DMS53 treated with DMSO at 0.1 percent for 48 hours (cell line): Measurements from ENCODE around the gene SAMD8.

ENCODE experiments used
- DNase-seq: peaks from one replicate; lab custom pipeline; 2025; ENCODE audit not compliant: unreplicated experiment; lab: John Stamatoyannopoulos, UW

SAMD8 gene

GRCh38 chr10:75111365-75111906 lies at the start of gene SAMD8:
Gene SAMD8 (plus strand): TSS chr10:75111656. CDS start chr10:75150529, 38,873 bp downstream.
- DNase-seq = peak; percentile 95

- no peak for DNase-seq
Measured at GRCh38 chr10:75061709-75062505, 49.5 kb upstream of the SAMD8 start.

GRCh38 chr10:75062506-75063299 lies 48.8 kb upstream of the SAMD8 start:
- no peak for DNase-seq

- DNase-seq = no peak
Measured at GRCh38 chr10:75063461-75064230, 47.8 kb upstream of the SAMD8 start.

GRCh38 chr10:75065076-75065475 lies 46.4 kb upstream of the SAMD8 start:
- DNase-seq = no peak

- no peak for DNase-seq
Measured at GRCh38 chr10:75066271-75066670, 45.2 kb upstream of the SAMD8 start.

- no peak for DNase-seq
Measured at GRCh38 chr10:75067272-75067671, 44.2 kb upstream of the SAMD8 start.

- DNase-seq = no peak
Measured at GRCh38 chr10:75068523-75068922, 42.9 kb upstream of the SAMD8 start.

GRCh38 chr10:75070476-75070875 lies 41.0 kb upstream of the SAMD8 start:
- no peak for DNase-seq

GRCh38 chr10:75070961-75071428 lies 40.5 kb upstream of the SAMD8 start:
- DNase-seq = no peak

GRCh38 chr10:75071756-75072155 lies 39.7 kb upstream of the SAMD8 start:
- no peak for DNase-seq

GRCh38 chr10:75072727-75073126 lies 38.7 kb upstream of the SAMD8 start:
- no peak for DNase-seq

GRCh38 chr10:75073442-75073841 lies 38.0 kb upstream of the SAMD8 start:
- no peak for DNase-seq

GRCh38 chr10:75074711-75075445 lies 36.6 kb upstream of the SAMD8 start:
- DNase-seq = no peak

GRCh38 chr10:75076348-75076747 lies 35.1 kb upstream of the SAMD8 start:
- DNase-seq = no peak

- DNase-seq = no peak
Measured at GRCh38 chr10:75079436-75080083, 31.9 kb upstream of the SAMD8 start.

GRCh38 chr10:75080554-75080953 lies 30.9 kb upstream of the SAMD8 start:
- no peak for DNase-seq

- DNase-seq = no peak
Measured at GRCh38 chr10:75081379-75081778, 30.1 kb upstream of the SAMD8 start.

- no peak for DNase-seq
Measured at GRCh38 chr10:75083972-75084833, 27.3 kb upstream of the SAMD8 start.
